Stimulated activated CD8-positive, alpha-beta memory T cell treated with anti-CD3 and anti-CD28 coated beads, Interleukin-7, amount 100 ng/mL, for 1 hour (primary cell): ENCODE data around the gene CCDC12.

Experiments used
- DNase-seq, 2 donors: peaks; one replicate each; pipeline ENCODE4 v3.0.0-alpha.2; 2020; ENCODE audit warnings: low read depth in 2 of 2

CCDC12 gene

GRCh38 chr3:46996689-46997452, 20.3 kb upstream of the CCDC12 start:
- no peak for DNase-seq

GRCh38 chr3:46995901-46996562, 19.5 kb upstream of the CCDC12 start:
- DNase-seq = no peak

DNA sequence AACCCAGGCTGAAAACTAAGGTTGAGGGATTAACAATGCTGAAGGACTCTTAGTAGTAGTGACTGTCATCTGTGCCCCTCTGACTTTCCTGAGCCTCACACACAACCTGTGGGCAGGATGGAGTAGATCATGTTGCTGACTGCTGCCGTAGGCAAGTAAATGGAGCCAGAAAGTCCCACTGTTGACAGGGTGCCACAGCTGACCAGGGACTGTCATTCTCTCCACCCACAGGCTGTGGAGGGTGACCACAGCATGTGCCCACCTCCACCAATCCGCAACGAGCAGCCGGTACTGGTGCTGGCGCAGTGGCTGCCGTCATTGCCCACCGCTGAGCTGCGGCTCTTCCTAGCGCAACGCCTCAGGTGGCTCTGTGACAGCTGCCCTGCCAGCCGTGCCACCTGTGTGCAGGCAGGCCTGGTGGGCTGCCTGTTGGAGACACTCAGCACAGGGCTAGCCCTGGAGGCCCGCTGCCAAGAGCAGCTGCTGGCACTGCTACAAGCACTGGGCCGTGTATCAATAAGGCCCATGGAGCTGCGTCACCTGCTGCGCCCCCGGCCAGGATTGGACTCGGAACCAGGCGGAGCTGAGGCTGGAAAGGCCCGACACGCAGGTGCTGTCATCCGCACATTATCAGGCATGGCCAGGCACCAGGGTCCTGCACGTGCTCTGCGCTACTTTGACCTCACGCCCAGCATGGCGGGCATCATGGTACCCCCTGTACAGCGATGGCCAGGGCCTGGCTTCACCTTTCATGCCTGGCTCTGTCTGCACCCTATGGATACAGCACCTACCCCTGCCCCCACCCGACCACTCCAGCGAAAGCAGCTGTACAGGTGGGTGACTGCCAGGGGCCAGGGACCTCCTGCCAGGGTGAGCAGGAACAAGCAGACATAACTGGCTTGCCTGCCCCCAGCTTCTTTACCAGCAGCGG, 18.5 kb upstream of the CCDC12 start:
- DNase-seq = no peak

GRCh38 chr3:46993986-46994385, 17.4 kb upstream of the CCDC12 start:
- no peak for DNase-seq

DNA sequence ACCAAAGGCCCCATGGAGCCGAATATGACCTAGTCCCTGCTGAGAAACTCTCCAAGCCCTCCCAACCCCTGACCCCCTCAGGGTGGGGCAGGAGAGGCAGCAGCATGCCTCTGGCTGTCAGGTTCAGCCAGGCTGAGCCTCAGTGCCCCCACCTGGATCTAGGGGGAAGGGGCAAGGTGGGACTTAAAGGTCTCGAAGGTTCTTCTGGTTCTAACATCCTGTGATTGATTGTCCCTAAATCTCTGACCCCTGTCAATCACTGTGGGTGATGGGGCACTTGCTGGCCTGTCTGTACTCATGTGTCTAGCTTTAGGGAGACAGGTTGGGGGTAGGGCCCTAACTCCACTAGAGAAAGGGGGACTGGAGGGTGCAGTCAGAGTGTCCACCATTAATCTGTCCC, 16.7 kb upstream of the CCDC12 start:
- DNase-seq = no peak

DNA sequence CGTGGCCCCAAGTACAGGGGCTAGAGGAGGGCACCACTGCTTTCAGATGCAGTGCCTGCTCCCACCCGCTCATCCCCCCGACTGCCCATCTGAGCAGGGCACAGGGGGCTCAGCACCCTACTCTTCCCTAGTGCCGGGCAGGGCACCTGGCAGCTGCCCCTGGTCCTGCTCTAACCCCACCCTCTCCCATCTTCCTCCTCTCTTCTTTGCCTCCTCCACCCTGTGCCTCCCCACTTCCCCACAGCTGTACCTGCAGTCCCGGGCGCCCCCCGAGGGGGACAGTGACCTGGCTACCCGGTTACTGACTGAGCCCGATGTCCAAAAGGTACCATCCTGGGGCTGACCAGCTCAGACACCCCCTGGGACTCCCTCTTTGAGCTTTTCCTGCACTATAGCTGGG, 15.7 kb upstream of the CCDC12 start:
- no peak for DNase-seq

DNA sequence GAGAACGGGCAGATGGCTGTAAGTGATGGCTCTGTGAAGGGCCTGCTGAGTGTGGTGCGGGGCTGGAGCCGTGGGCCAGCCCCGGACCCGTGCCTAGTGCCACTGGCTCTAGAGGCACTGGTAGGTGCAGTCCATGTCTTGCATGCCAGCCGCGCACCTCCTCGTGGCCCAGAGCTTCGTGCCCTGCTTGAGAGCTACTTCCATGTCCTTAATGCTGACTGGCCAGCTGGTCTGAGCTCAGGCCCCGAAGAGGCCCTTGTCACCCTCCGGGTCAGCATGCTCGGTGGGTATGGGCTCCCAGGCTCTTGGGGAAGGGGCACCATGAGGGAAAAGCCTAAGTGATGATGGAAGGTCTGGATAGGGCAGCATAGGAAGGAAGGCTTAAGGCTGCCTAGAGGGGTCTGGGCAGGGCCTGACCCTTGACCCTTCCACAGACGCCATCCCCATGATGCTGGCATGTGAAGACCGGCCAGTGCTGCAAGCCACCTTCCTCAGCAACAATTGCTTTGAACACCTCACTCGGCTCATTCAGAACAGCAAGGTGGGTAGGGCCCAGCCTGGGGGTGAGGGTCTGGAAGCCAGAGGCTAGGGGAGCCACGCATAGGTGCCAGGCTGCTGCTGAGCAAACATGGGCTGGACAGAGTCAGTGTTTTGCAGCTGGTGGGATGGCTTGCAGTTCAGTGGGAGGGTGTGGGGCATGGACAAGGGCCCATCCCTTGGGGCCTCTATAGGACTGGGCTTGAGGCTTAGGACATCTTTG, 15.0 kb upstream of the CCDC12 start:
- no peak for DNase-seq

DNA sequence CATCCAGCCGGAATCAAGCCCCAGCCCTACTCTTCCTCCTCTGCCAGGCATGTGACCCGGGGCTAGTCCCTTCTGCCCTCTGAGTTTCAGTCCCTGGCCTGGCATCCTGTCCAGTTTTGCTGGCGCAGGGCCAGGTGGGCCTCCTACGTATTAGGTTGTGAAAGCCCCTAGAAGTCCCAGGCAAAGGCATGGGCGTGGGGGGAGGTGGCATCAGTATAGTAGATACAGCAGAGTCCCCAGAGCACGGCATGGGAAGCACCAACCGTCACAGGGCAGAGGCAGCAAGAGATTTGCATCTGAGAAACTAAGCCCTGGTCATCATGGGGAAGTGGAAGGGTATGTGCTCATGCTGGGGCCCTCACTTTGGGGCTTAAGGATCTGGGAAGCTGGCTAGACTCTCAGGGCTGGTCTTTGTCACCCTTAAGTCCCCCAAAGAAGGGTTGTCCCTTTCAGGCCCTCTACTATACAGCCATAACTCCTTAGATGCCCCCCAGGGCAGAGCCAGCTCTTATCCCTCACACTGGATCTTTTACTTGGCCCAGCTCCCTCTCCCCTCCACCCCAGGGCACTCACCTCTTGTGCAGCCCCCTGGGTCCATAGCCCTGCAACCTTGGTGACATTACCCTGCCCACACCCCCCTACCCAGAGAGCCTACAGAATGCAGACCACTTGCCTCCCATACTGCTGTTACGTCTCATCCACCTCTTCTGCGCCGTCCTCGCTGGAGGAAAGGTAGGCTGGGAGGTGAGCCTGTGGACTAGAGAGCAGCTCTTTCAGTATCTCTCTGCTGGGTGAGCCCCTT, 14.2 kb upstream of the CCDC12 start:
- DNase-seq = no peak

DNA sequence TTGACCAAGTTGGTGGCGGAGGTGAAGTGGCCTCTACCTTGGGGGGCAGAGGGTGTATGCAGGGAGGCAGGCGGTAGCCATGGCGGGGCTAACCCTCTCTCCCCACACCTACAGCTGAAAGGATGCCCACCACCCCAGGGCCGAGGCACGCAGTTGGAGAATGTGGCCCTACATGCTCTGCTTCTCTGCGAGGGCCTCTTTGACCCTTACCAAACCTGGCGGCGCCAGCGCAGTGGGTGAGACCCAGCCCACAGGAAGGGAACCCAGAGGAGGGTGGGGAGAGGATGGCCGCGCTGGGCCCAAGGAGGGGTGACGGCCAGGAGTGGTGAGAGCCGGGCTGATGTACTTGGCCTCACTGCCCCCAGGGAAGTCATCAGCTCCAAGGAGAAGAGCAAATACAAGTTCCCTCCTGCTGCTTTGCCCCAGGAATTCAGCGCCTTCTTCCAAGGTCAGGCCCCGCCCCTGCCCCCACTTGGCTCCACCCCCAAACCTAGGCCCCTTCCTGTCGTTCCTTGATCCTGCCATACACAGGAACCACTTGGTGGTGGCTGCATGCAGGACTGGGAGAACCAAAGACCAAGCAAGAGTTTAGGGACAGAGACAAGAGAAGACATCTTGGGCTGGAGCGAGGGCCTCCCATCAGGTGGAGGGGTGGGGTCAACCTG, 12.7 kb upstream of the CCDC12 start:
- no peak for DNase-seq

DNA sequence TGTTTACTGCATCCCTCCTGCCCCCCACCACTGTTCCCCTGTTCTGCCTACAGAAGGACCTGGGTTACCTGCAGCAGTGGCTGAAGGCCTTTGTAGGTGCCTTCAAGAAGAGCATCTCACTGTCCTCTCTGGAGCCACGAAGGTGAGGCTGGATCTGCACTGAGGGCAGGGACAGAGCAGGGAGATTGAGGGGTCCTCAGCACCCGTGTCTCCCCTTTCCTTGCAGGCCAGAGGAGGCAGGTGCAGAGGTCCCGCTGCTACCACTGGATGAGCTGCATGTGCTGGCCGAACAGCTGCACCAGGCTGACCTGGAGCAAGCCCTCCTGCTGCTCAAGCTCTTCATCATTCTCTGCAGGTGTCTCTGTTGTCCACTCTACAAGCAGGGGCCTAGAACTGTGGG, 12.1 kb upstream of the CCDC12 start:
- DNase-seq = no peak

DNA sequence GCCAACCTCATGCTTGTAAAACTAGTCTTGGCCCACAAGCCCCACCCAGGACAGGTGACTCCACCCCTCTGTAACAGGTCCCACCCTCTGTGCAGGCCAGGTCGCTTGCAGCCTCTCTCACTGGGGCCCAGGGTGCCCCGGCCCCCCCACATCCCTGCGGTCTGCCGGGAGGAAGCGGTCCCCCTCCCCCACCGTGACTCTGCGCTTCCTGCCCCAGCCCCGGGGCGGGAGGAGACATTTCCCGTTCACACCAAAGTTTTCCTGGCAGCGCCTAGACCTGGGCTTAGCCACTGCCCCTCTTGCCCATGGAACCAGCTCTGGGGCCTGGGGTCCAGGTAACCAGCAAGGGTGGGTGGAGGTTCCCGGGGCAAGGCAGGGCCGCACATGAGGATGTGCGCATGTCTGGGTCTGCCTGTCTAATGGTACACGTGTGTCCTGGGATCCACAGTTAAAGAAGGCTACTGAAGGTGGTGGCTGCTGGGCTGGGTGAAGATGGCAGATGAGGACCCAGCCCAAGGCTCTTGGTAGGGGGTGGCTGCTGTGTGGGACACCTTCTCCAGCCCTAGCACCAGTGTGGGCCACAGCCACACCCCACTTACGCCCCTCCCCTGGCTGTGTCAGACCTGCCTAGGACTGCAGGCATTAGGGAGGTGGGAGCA, 11.3 kb upstream of the CCDC12 start:
- DNase-seq = peak; percentile 68 to 69

GRCh38 chr3:46987319-46987742, 10.8 kb upstream of the CCDC12 start:
- DNase-seq = no peak

- no peak for DNase-seq
Measured at GRCh38 chr3:46986782-46987310, 10.3 kb upstream of the CCDC12 start.

DNA sequence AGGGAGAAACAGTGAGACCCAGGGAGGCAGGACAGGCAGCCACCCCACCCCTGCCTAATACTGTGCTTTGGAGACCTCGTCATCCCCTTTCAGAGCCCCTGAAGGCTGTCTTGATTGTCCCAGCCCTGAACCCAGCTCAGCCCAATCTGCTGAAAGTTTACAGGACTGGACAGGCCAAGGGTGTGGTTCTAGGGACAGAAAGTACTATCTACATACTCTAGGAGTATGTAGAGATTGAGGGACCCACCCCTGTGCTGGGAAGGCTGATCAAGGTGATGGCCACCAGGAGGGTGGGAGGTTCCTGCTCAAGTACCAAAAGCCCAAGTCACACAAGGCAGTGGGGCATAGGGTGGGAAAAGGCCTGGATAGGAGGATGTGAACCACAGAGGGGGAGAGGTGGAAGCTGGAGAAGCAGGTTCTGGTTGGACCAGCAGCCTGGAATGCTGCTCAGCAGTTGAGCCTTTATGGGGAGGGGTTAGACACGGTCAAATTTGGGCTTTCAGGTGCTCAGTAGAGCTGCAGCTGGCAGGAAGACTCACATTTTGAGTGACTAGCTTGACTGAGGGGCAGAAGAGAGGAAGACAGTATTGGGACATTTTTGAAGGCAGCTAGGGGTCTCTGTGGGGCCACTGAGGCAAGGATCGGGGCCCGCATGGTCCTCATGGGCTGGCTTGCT, 9.6 kb upstream of the CCDC12 start:
- no peak for DNase-seq

DNA sequence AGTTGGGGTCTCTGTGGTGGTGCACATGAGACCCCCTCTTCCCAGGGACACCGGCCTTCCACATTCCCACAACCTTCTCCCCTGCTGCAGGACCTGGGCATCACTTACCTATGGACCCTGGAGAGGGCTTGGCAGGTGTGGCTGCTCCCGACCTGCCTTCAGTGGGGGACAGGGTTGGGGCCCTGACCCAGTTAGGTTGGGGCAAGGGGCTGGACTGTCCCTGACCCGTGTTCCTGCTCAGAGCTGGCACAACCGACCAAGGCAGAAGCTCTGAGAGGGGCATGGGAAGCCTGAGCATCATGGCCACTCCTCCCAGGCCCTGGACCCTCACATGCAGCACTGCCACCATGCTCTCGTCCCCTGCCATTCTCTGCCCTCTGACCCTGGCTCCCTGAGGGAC, 9.0 kb upstream of the CCDC12 start:
- DNase-seq = no peak

DNA sequence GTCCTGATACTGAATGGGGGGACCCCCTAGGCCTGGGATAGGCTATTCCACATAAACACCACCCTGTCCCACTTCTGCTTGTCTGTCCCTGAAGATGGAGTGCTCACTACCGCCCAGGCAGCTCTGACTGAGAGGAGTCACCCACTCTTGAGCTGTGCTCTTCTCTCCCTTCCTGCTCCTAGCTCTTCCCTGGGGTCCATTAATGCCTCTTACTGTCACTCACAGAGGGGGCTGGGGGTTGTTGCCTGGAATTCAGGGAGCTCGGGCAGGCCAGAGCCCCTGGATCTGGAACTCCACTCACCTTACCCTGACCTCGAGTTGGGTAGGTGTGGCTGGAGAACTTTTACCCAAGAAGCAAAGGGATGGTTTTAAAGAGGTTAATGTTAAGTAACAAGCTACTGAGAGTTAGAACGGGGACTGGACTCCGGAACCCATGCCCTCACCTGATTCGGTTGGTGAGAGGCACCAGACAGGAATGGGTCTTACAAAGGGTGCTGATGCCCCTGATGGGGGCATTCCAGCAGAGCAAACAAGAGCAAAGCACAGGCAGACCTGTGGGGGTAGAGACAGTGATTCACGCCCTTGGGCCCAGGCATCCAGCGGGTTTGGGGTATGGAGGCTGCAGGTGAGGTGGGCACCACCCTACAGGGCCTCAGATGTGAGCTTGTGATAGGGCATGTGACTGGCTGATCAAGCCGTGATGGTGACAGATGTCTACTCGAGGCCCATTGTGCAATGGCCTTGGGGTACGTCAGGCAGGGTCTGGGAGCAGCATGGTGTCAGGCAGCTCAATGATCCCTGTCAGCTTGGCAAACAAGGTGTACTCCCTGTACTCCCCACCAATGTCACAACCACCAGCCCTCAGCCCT, 8.3 kb upstream of the CCDC12 start:
- DNase-seq = no peak

DNA sequence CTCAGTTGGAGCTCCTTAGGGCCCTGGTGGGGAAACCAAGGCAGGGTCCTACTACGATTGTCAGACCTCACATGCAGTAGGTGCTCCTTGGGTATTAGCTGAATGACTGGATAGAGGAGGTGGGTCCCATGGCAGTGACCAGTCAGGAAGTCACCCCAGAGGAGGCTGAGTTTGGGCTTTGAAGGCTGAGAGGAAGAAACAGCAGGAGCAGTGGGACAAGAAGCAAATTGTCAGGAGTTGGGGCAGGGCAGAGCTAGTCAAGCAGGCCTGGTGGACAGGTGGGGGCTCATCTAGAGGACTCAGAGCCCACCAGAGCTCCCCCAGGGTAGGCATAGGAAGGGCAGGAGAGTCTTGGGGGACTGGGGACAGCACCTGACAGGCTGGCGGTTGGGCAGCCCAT, 6.0 kb upstream of the CCDC12 start:
- DNase-seq = no peak

DNA sequence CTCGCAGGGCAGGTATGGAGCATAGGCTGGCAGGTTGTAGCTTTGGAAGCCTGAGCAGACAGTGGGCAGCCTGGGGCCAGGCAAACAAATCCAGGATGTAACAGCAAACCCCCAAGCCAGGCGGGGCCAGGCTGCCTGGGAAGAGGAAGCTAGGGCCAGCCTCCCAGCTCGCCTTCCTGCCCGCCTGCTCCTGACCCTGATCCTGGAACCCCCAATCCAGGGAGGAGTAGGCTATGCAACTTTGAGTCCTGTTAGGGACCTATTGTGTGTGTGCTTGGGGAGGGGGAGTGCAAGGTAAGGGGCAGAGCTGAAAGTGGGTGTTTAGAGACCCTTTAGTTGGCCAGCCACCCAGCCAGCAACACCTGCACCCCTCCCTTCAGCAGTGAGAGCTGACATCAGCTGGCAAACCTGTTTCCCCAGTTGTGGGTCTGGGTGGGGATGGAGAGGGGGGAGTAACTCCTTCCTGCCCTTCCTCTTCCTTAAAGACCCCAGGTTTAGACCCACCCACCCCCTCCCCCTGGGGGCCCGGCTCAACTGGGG, 5.5 kb upstream of the CCDC12 start:
- no peak for DNase-seq
